HepG2 (cell line): Measurements from ENCODE around the gene TMEM86B. TPM values are rescaled to one million over a fixed set of nuclear protein-coding genes. Genes with fewer than 3 reads are reported as not detected.

Source experiments
- ATAC-seq: fragments of 200-7000 bp; cut with Tn5 transposase; 3 replicates; pipeline ENCODE4 v1.9.1; 2020; ENCODE audit warnings: mild to moderate bottlenecking, moderate library complexity
- BruUV-seq: library from RNA; stranded (reverse); fragments of 400-500 nt; replicated peaks from 2 replicates; lab custom pipeline; 2021; lab: Mats Ljungman, UMichigan
- CTCF ChIA-PET: fragments of 300-600 bp; formaldehyde crosslinking; extraction: SDS; loops from one replicate; lab custom pipeline; 2021; ENCODE audit warnings: low total read pairs, inconsistent platforms, low intra/inter-chr PET ratio; lab: Yijun Ruan, JAX
- POLR2A ChIA-PET: fragments of 350-600 bp; sonication (Branson Sonifier 250); formaldehyde crosslinking; loops from one replicate; lab custom pipeline; 2020; ENCODE audit warnings: antibody characterized with exemption, inconsistent platforms; lab: Yijun Ruan, JAX
- DNase-seq: peaks from one replicate; pipeline ENCODE4 v3.0.0-alpha.2; 2015; ENCODE audit warnings: low spot score
- FAIRE-seq: peaks from 3 replicates; lab custom pipeline; 2011; peaks lifted over from hg19 to GRCh38; lab: Jason Lieb, UNC
- H2AFZ ChIP-seq: one replicate; pipeline ENCODE4 v1.6.1; 2011; ENCODE audit warnings: low read length, inconsistent platforms
- H3K27ac ChIP-seq: fragments of 300-600 bp; 3 replicates; pipeline ENCODE4 v1.8.0; 2011; ENCODE audit warnings: mixed run types, mild to moderate bottlenecking, mixed read lengths, low read length, inconsistent platforms; ENCODE audit not compliant: insufficient read depth; ENCODE audit errors: extremely low read length
- H3K27me3 ChIP-seq, 2 experiments: fragments of 200-600 bp in 1 of 2; 2 replicates in 1 of 2; 3 replicates in 1 of 2; pipeline versions ENCODE4 v1.6.0 to v1.8.0; 2011; ENCODE audit warnings: low read length in 2 of 2, mild to moderate bottlenecking in 2 of 2, moderate library complexity in 2 of 2, inconsistent platforms in 1 of 2; ENCODE audit not compliant: insufficient read depth in 2 of 2, control insufficient read depth in 1 of 2
- H3K36me3 ChIP-seq, 2 experiments: fragments of 200-600 bp in 1 of 2; replicated peaks in 1 of 2; 2 replicates in 1 of 2; 3 replicates in 1 of 2; pipeline versions ENCODE4 v1.5.1 to v1.8.0; 2011; ENCODE audit warnings: low read length in 2 of 2, inconsistent platforms in 1 of 2; ENCODE audit not compliant: insufficient read depth in 2 of 2, control insufficient read depth in 1 of 2
- H3K4me1 ChIP-seq: 2 replicates; pipeline ENCODE4 v1.5.1; 2012; ENCODE audit warnings: low read length, inconsistent platforms; ENCODE audit not compliant: insufficient read depth
- H3K4me2 ChIP-seq: 2 replicates; pipeline ENCODE4 v1.6.0; 2011; ENCODE audit warnings: low read depth, low read length, inconsistent platforms
- H3K4me3 ChIP-seq, 3 experiments: fragments of 200-600 bp in 1 of 3; sonication (generic), shearing (Covaris generic) in 1 of 3; replicated peaks in 1 of 3; 2 replicates each; pipeline ENCODE4 v1.5.1; 2011 to 2016; ENCODE audit warnings: low read length in 3 of 3, inconsistent platforms in 2 of 3, low read depth in 2 of 3, mild to moderate bottlenecking in 2 of 3, control low read depth in 1 of 3, mixed read lengths in 1 of 3; ENCODE audit not compliant: insufficient read depth in 1 of 3
- H3K79me2 ChIP-seq: one replicate; pipeline ENCODE4 v1.6.1; 2011; ENCODE audit warnings: low read length, inconsistent platforms; ENCODE audit not compliant: insufficient read depth
- H3K9ac ChIP-seq: 2 replicates; pipeline ENCODE4 v1.6.0; 2011; ENCODE audit warnings: mild to moderate bottlenecking, low read depth, low read length, inconsistent platforms; ENCODE audit not compliant: insufficient read depth
- H3K9me3 ChIP-seq: 2 replicates; pipeline ENCODE4 v1.5.1; 2012; ENCODE audit warnings: mild to moderate bottlenecking, low read length
- H4K20me1 ChIP-seq: 2 replicates; pipeline ENCODE4 v1.6.0; 2011; ENCODE audit warnings: inconsistent platforms, mild to moderate bottlenecking, low read length, moderate library complexity; ENCODE audit not compliant: insufficient read depth
- ARNT ChIP-seq: fragments of 450-650 bp; IDR thresholded peaks from 2 replicates; pipeline ENCODE4 v1.6.1; 2017
- HINFP ChIP-seq: sonication (generic); formaldehyde crosslinking; IDR thresholded peaks from 2 replicates; pipeline ENCODE4 v1.4.0; 2020; ENCODE audit warnings: low read depth, mild to moderate bottlenecking, missing genetic modification reagents
- KAT7 ChIP-seq: IDR thresholded peaks from 2 replicates; pipeline ENCODE4 v1.6.1; 2018; ENCODE audit warnings: borderline replicate concordance, missing compliant biosample characterization
- NCOR1 ChIP-seq: fragments of 200-600 bp; sonication (generic); IDR thresholded peaks from 2 replicates; pipeline ENCODE4 v1.7.0; 2017; ENCODE audit warnings: antibody characterized with exemption, low read length, borderline replicate concordance
- NFRKB ChIP-seq: fragments of 450-650 bp; IDR thresholded peaks from 2 replicates; pipeline ENCODE4 v1.6.1; 2017
- NR2F2 ChIP-seq: IDR thresholded peaks from 2 replicates; pipeline ENCODE4 v1.6.1; 2012; ENCODE audit warnings: low read depth, inconsistent platforms, borderline replicate concordance
- ZNF142 ChIP-seq: sonication (generic); formaldehyde crosslinking; IDR thresholded peaks from 2 replicates; pipeline ENCODE4 v1.4.0; 2020; ENCODE audit warnings: missing genetic modification reagents
- ZNF251 ChIP-seq: sonication (generic); formaldehyde crosslinking; IDR thresholded peaks from 2 replicates; pipeline ENCODE4 v1.9.0; 2021; ENCODE audit warnings: mild to moderate bottlenecking, missing genetic modification reagents
- ZNF337 ChIP-seq: sonication (generic); formaldehyde crosslinking; IDR thresholded peaks from 2 replicates; pipeline ENCODE4 v1.5.1; 2020; ENCODE audit warnings: missing genetic modification reagents, low read depth, mild to moderate bottlenecking, borderline replicate concordance
- ZNF468 ChIP-seq: sonication (generic); formaldehyde crosslinking; IDR thresholded peaks from 2 replicates; pipeline ENCODE4 v1.8.0; 2022; ENCODE audit warnings: mild to moderate bottlenecking, moderate library complexity, missing genetic modification reagents
- ZNF660 ChIP-seq: sonication (generic); formaldehyde crosslinking; IDR thresholded peaks from 2 replicates; pipeline ENCODE4 v1.5.1; 2020; ENCODE audit warnings: mild to moderate bottlenecking, low read depth, missing genetic modification reagents, borderline replicate concordance
- ZNF770 ChIP-seq: sonication (generic); formaldehyde crosslinking; IDR thresholded peaks from 2 replicates; pipeline ENCODE4 v1.5.0; 2020; ENCODE audit warnings: mild to moderate bottlenecking, missing genetic modification reagents
- WGBS: methylation state at CpG from one replicate; pipeline ENCODE4 v1.1.6; 2017; ENCODE audit warnings: low lambda C conversion rate; 5-methylcytosine and 5-hydroxymethylcytosine counted together
- in situ Hi-C: cut with HindIII; loops from 2 replicates; pipeline ENCODE4 v1.10.0; 2017; ENCODE audit warnings: low pct_unique_long_range_greater_than_20kb; ENCODE audit not compliant: extremely low pct_ligation_motif_present
- intact Hi-C: fragments of 100-400 bp; cut with micrococcal nuclease; formaldehyde crosslinking; loops from one replicate; pipeline ENCODE4 v1.10.0; 2022; ENCODE audit not compliant: unreplicated experiment
- polyA plus RNA-seq, 8 experiments: library from polyadenylated mRNA; depleted of rRNA in 3 of 8; stranded (reverse) in 7 of 8; unstranded in 1 of 8; fragments of >200 nt; fragmentation: Illumina TruSeq in 4 of 8; extraction: Trizol in 4 of 8; gene quantifications; 2 replicates each; pipeline versions ENCODE4 v1.2.1 to v1.2.3, GENCODE V29; 2011 to 2016; ENCODE audit warnings: low read depth in 4 of 8, missing spikeins in 1 of 8, mixed read lengths in 1 of 8; ENCODE audit not compliant: insufficient read depth in 1 of 8
- total RNA-seq, 5 experiments: library from RNA; depleted of rRNA; stranded (reverse); fragments of >200 nt; fragmentation: Illumina TruSeq; extraction: Trizol; gene quantifications; 2 replicates each; pipeline ENCODE4 v1.2.3, GENCODE V29; 2016; ENCODE audit warnings: low read depth in 1 of 5

The TMEM86B gene
- total and polyA plus RNA-seq, 2 of the 13 experiments (the other 11 are each of a cell fraction or from before 2014, with no cell fraction given), result 7.7 to 9.6 TPM

GRCh38 chr19:55254625-55254977 lies 26.0 kb upstream of the TMEM86B start:
- Histone ChIP-seq H3K4me2 (0 out of 2 replicates have a peak overlapping the region, but pooled peaks have one; percentile 99), H3K27me3 (no peaks in the 10 kb centered on the region; a peak in 1 of 5 replicates), H3K9me3 (no peaks in the 10 kb centered on the region)
- WGBS, result 94% methylated on average over 3 of the region's 6 CpGs
- no peak for TF ChIP-seq ARNT
- TF ChIP-seq NR2F2, result no peak
- TF ChIP-seq HINFP (CRISPR knock-in tag), result no peak
- no peak for TF ChIP-seq ZNF337 (CRISPR knock-in tag)
- no peak for TF ChIP-seq NFRKB
- no peak for TF ChIP-seq ZNF770
- no peak for TF ChIP-seq ZNF142 (CRISPR knock-in tag)
- TF ChIP-seq KAT7 (CRISPR knock-in tag), result no peak
- no peak for TF ChIP-seq ZNF468
- TF ChIP-seq ZNF251 (CRISPR knock-in tag), result no peak
- TF ChIP-seq ZNF660 (CRISPR knock-in tag), result no peak
- no peak for TF ChIP-seq NCOR1
- TF ChIP-seq, all 625 proteins: peak for 0
- ChIA-PET POLR2A (interaction anchor here (1.8 to 4.1 kb wide), 3 partner anchors 48 to 84 kb away, joined by 6 to 14 read pairs (median 10); partner anchors contain the start of gene KMT5C), CTCF (no interaction called here)
- no TSS peak for BruUV-seq
- FAIRE-seq (no peak), ATAC-seq (no peak), DNase-seq (no peak)
- in situ Hi-C loops, result no loop called here
- H3K4me3 ChIP-seq, result no peak overlapping the region
- H3K27ac ChIP-seq, result no peak overlapping the region
- intact Hi-C loops, result no loop called here
- H4K20me1 ChIP-seq, result peaks cover 61% of the 10 kb centered on the region
- H3K36me3 ChIP-seq, result peaks cover 11 to 36% of the 10 kb centered on the region in 2 experiments; a peak in 4 of 5 replicates
- H2AFZ ChIP-seq, result no peak overlapping the region
- H3K4me1 ChIP-seq, result peaks cover 61% of the 10 kb centered on the region
- H3K79me2 ChIP-seq, result peaks cover 84% of the 10 kb centered on the region
- no peak overlapping the region for H3K9ac ChIP-seq
